WTC11 (cell line): ENCODE measurements around the gene COA8. TPM values are rescaled to one million over a fixed set of nuclear protein-coding genes. Genes with fewer than 3 reads are reported as not detected.
A peak's percentile ranks its signal among the peaks of the same experiment; 100 is the strongest.

Source experiments
- ATAC-seq: fragments of 200-7000 bp; cut with Tn5 transposase; 2 replicates; pipeline ENCODE4 v1.10.0; 2021; ENCODE audit warnings: mild to moderate bottlenecking, moderate library complexity
- CTCF ChIA-PET: fragments of 300-600 bp; sonication (Branson Sonifier 250); formaldehyde crosslinking; loops from one replicate; lab custom pipeline; 2021; ENCODE audit warnings: antibody characterized with exemption; lab: Charles Lee
- POLR2A ChIA-PET: fragments of 350-600 bp; sonication (Branson Sonifier 250); formaldehyde crosslinking; loops from one replicate; lab custom pipeline; 2021; ENCODE audit warnings: antibody characterized with exemption; lab: Charles Lee
- DNase-seq: peaks from one replicate; pipeline ENCODE4 v3.0.0; 2021; ENCODE audit warnings: low spot score
- H3K27ac Mint-ChIP-seq: 2 replicates; pipeline ENCODE4 v1.8.0; 2021; ENCODE audit warnings: mixed read lengths
- H3K27me3 Mint-ChIP-seq: 2 replicates; pipeline ENCODE4 v1.8.0; 2021; ENCODE audit warnings: low read depth, mild to moderate bottlenecking, moderate library complexity, mixed read lengths
- H3K36me3 Mint-ChIP-seq: 2 replicates; pipeline ENCODE4 v1.8.0; 2021; ENCODE audit warnings: mixed read lengths
- H3K4me1 Mint-ChIP-seq: 2 replicates; pipeline ENCODE4 v1.8.0; 2022; ENCODE audit warnings: mixed read lengths
- H3K4me3 Mint-ChIP-seq: 2 replicates; pipeline ENCODE4 v1.8.0; 2021; ENCODE audit warnings: mild to moderate bottlenecking, moderate library complexity, mixed read lengths
- H3K9me3 Mint-ChIP-seq: 2 replicates; pipeline ENCODE4 v1.8.0; 2021; ENCODE audit warnings: mixed read lengths
- ATF2 ChIP-seq: sonication (generic); formaldehyde crosslinking; IDR thresholded peaks from 2 replicates; pipeline ENCODE4 v1.8.1; 2022; ENCODE audit warnings: low read depth, missing genetic modification reagents, borderline replicate concordance
- E2F4 ChIP-seq: sonication (generic); formaldehyde crosslinking; IDR thresholded peaks from 2 replicates; pipeline ENCODE4 v1.8.1; 2022; ENCODE audit warnings: low read depth, mild to moderate bottlenecking, moderate library complexity, missing genetic modification reagents, borderline replicate concordance
- ELF4 ChIP-seq: sonication (generic); formaldehyde crosslinking; IDR thresholded peaks from 2 replicates; pipeline ENCODE4 v1.8.1; 2022; ENCODE audit warnings: low read depth, mild to moderate bottlenecking, moderate library complexity, missing genetic modification reagents
- HMGA2 ChIP-seq: fragments of 250-450 bp; sonication (Bioruptor Pico); IDR thresholded peaks from 2 replicates; pipeline ENCODE4 v1.4.0; 2021; ENCODE audit warnings: mild to moderate bottlenecking, moderate library complexity
- IRF2 ChIP-seq: sonication (generic); formaldehyde crosslinking; IDR thresholded peaks from 2 replicates; pipeline ENCODE4 v1.8.0; 2022; ENCODE audit warnings: low read depth, missing genetic modification reagents, borderline replicate concordance
- MAX ChIP-seq: sonication (generic); formaldehyde crosslinking; IDR thresholded peaks from 2 replicates; pipeline ENCODE4 v1.8.0; 2022; ENCODE audit warnings: mild to moderate bottlenecking, missing genetic modification reagents
- SP1 ChIP-seq: sonication (generic); formaldehyde crosslinking; conservative IDR thresholded peaks from 2 replicates; pipeline ENCODE4 v1.8.1; 2022; ENCODE audit warnings: missing genetic modification reagents
- ZNF219 ChIP-seq: sonication (generic); formaldehyde crosslinking; IDR thresholded peaks from 2 replicates; pipeline ENCODE4 v1.8.0; 2023; ENCODE audit warnings: missing genetic modification reagents, mild to moderate bottlenecking, borderline replicate concordance
- ZNF281 ChIP-seq: sonication (generic); formaldehyde crosslinking; IDR thresholded peaks from 2 replicates; pipeline ENCODE4 v1.8.0; 2023; ENCODE audit warnings: mild to moderate bottlenecking, missing genetic modification reagents
- ZNF396 ChIP-seq: fragments of 250-450 bp; sonication (Bioruptor Pico); IDR thresholded peaks from 2 replicates; pipeline ENCODE4 v1.8.0; 2021; ENCODE audit warnings: mild to moderate bottlenecking, moderate library complexity, borderline replicate concordance
- ZNF532 ChIP-seq: fragments of 250-450 bp; sonication (Bioruptor Pico); IDR thresholded peaks from 2 replicates; pipeline ENCODE4 v1.9.0; 2021; ENCODE audit warnings: mild to moderate bottlenecking, borderline replicate concordance
- ZNF671 ChIP-seq: fragments of 250-450 bp; sonication (Bioruptor Pico); IDR thresholded peaks from 2 replicates; pipeline ENCODE4 v1.8.0; 2021; ENCODE audit warnings: mild to moderate bottlenecking
- ZSCAN18 ChIP-seq: fragments of 250-450 bp; sonication (Bioruptor Pico); IDR thresholded peaks from 2 replicates; pipeline ENCODE4 v2.1.2; 2022; ENCODE audit warnings: mild to moderate bottlenecking, moderate library complexity
- total RNA-seq: library from RNA; stranded (reverse); gene quantifications from 3 replicates; pipeline ENCODE4 v1.2.3, GENCODE V29; 2021

COA8 gene
- total RNA-seq, 1 experiment from 2014 or later = 36.4 TPM

GRCh38 chr14:103552846-103553210 is 9.9 kb upstream of the COA8 start:
- ATAC-seq = no peak
- no peaks in the 10 kb centered on the region for H3K27me3 Mint-ChIP-seq
- H3K36me3 Mint-ChIP-seq = no peaks in the 10 kb centered on the region
- POLR2A ChIA-PET = interaction anchor here (2.3 kb wide), 1 partner anchor 9 kb away, joined by 6 read pairs; the partner anchor contains the start of gene BAG5
- CTCF ChIA-PET = interaction anchor here (0.5 to 21.0 kb wide), 6 partner anchors 9 to 544 kb away, joined by 3 to 455 read pairs (median 4); partner anchors contain the start of gene CKB
- no peak overlapping the region for H3K27ac Mint-ChIP-seq
- H3K4me1 Mint-ChIP-seq = peaks cover 5% of the 10 kb centered on the region; the same call in 1 of the 2 replicates
- TF ChIP-seq HMGA2 = no peak
- no peak for TF ChIP-seq ZSCAN18 (CRISPR knock-in tag)
- TF ChIP-seq ZNF219 = no peak
- no peak for TF ChIP-seq E2F4 (CRISPR knock-in tag)
- no peak for TF ChIP-seq IRF2 (CRISPR knock-in tag)
- no peak for TF ChIP-seq ZNF396 (CRISPR knock-in tag)
- no peak for TF ChIP-seq ATF2 (CRISPR knock-in tag)
- TF ChIP-seq SP1 (CRISPR knock-in tag) = no peak
- no peak for TF ChIP-seq MAX
- TF ChIP-seq ELF4 (CRISPR knock-in tag) = no peak
- TF ChIP-seq ZNF532 (CRISPR knock-in tag) = no peak
- TF ChIP-seq, all 79 proteins: peak for 0
- DNase-seq = no peak
- Mint-ChIP-seq H3K9me3 (no peaks in the 10 kb centered on the region), H3K4me3 (no peak overlapping the region)

GRCh38 chr14:103555559-103556337 is 7.0 kb upstream of the COA8 start:
- no peaks in the 10 kb centered on the region for H3K27me3 Mint-ChIP-seq
- H3K9me3 Mint-ChIP-seq = no peaks in the 10 kb centered on the region
- H3K4me1 Mint-ChIP-seq = peaks cover 9% of the 10 kb centered on the region
- TF ChIP-seq ZNF671 (CRISPR knock-in tag) (no peak), ZNF281 (CRISPR knock-in tag) (no peak)
- DNase-seq = no peak
- H3K36me3 Mint-ChIP-seq = peaks cover 20% of the 10 kb centered on the region
- no peak overlapping the region for H3K27ac Mint-ChIP-seq
- H3K4me3 Mint-ChIP-seq = no peak overlapping the region
- ATAC-seq = peak; percentile 18; the same call in 1 of the 2 replicates
- ChIA-PET CTCF (interaction anchor here (0.7 to 1.3 kb wide), 3 partner anchors 9 to 38 kb away, joined by 4 to 8 read pairs (median 5); no protein-coding TSS in a partner anchor), POLR2A (interaction anchor here (0.7 kb wide), 1 partner anchor 44 kb away, joined by 5 read pairs; no protein-coding TSS in a partner anchor)
